Calu3 (cell line): ENCODE data around the gene MYD88. TPM values are rescaled to one million over a fixed set of nuclear protein-coding genes. Genes with fewer than 3 reads are reported as not detected.
A peak's percentile ranks its signal among the peaks of the same experiment; 100 is the strongest.

Experiments
- BruUV-seq: library from RNA; stranded (reverse); fragments of 400-500 nt; replicated peaks from 2 replicates; lab custom pipeline; 2021; lab: Mats Ljungman, UMichigan
- CTCF ChIA-PET: fragments of 300-600 bp; sonication (Branson Sonifier 250); formaldehyde crosslinking; loops from one replicate; lab custom pipeline; 2022; ENCODE audit warnings: antibody characterized with exemption; lab: Charles Lee
- DNase-seq: peaks from one replicate; pipeline ENCODE4 v3.0.0; 2022
- H3K27ac Mint-ChIP-seq: one replicate; pipeline ENCODE4 v1.8.0; 2022; ENCODE audit warnings: mixed read lengths; ENCODE audit not compliant: unreplicated experiment
- H3K27me3 Mint-ChIP-seq: one replicate; pipeline ENCODE4 v1.8.0; 2022; ENCODE audit warnings: mixed read lengths; ENCODE audit not compliant: unreplicated experiment
- H3K36me3 Mint-ChIP-seq: one replicate; pipeline ENCODE4 v1.8.0; 2022; ENCODE audit warnings: mild to moderate bottlenecking, moderate library complexity, mixed read lengths; ENCODE audit not compliant: insufficient read depth, unreplicated experiment
- H3K4me1 Mint-ChIP-seq: one replicate; pipeline ENCODE4 v1.8.0; 2022; ENCODE audit warnings: mild to moderate bottlenecking, low read depth, mixed read lengths; ENCODE audit not compliant: unreplicated experiment
- H3K4me3 Mint-ChIP-seq: one replicate; pipeline ENCODE4 v1.8.0; 2022; ENCODE audit warnings: mild to moderate bottlenecking, low read depth, moderate library complexity, mixed read lengths; ENCODE audit not compliant: unreplicated experiment
- H3K9me3 Mint-ChIP-seq: one replicate; pipeline ENCODE4 v1.8.0; 2022; ENCODE audit warnings: low read depth, mixed read lengths; ENCODE audit not compliant: unreplicated experiment
- intact Hi-C: fragments of 100-400 bp; cut with micrococcal nuclease; formaldehyde crosslinking; loops from one replicate; pipeline ENCODE4 v1.10.0; 2022; ENCODE audit not compliant: unreplicated experiment
- total RNA-seq: library from RNA; stranded (reverse); gene quantifications from 2 replicates; pipeline ENCODE4 v1.2.3, GENCODE V29; 2022
- TF ChIP-seq, protein P1 (sequence below): fragments of 200-600 bp; IDR thresholded peaks from one replicate; pipeline ENCODE4 v1.8.0; 2022; ENCODE audit warnings: antibody characterized with exemption; ENCODE audit not compliant: unreplicated experiment

The MYD88 gene
- total RNA-seq, 1 experiment from 2014 or later: 35.2 TPM

- H3K4me1 Mint-ChIP-seq: peaks cover 30% of the 10 kb centered on the region
- no peak for DNase-seq
- intact Hi-C loops: no loop called here
- CTCF ChIA-PET: interaction anchor here (0.6 to 1.8 kb wide), 2 partner anchors 13 to 103 kb away, joined by 4 to 17 read pairs; partner anchors contain the start of gene OXSR1
- no peaks in the 10 kb centered on the region for H3K9me3 Mint-ChIP-seq
- TF ChIP-seq, protein P1, sequence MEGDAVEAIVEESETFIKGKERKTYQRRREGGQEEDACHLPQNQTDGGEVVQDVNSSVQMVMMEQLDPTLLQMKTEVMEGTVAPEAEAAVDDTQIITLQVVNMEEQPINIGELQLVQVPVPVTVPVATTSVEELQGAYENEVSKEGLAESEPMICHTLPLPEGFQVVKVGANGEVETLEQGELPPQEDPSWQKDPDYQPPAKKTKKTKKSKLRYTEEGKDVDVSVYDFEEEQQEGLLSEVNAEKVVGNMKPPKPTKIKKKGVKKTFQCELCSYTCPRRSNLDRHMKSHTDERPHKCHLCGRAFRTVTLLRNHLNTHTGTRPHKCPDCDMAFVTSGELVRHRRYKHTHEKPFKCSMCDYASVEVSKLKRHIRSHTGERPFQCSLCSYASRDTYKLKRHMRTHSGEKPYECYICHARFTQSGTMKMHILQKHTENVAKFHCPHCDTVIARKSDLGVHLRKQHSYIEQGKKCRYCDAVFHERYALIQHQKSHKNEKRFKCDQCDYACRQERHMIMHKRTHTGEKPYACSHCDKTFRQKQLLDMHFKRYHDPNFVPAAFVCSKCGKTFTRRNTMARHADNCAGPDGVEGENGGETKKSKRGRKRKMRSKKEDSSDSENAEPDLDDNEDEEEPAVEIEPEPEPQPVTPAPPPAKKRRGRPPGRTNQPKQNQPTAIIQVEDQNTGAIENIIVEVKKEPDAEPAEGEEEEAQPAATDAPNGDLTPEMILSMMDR: no peak
- no TSS peak for BruUV-seq
- no peaks in the 10 kb centered on the region for H3K27me3 Mint-ChIP-seq
- peaks cover 11% of the 10 kb centered on the region for H3K36me3 Mint-ChIP-seq
- H3K4me3 Mint-ChIP-seq: no peak overlapping the region
- peak overlapping the region; percentile 83 for H3K27ac Mint-ChIP-seq
Observed at GRCh38 chr3:38152609-38153008, 14.1 kb downstream of the MYD88 start.

DNA sequence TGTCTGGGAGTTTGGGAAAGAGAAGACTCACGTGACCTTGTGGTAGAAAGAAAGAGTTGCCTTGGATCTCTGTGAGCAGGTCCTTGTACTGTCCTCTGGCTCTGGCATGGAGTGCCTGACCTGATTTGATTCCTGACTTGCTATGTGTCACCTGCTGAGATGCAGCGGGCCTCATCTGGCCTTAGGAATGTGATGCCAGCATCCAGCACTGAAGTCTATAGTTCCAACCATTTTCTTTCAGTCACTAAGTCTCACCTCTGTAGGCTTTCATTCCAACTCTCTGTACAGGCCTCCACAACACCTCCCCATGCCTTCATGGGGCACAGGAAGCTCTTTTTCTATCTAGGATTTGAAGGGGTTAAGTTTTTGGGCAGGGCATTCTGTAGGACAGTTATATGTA, 14.8 kb downstream of the MYD88 start:
- intact Hi-C loops: no loop called here
- CTCF ChIA-PET: interaction anchor here (0.9 to 2.4 kb wide), 2 partner anchors 10 to 12 kb away, joined by 4 to 10 read pairs; partner anchors contain the start of gene OXSR1

GRCh38 chr3:38154033-38154494, 15.6 kb downstream of the MYD88 start:
- TF ChIP-seq, protein P1: no peak
- H3K27me3 Mint-ChIP-seq: no peaks in the 10 kb centered on the region
- H3K36me3 Mint-ChIP-seq: peaks cover 11% of the 10 kb centered on the region
- H3K27ac Mint-ChIP-seq: peak overlapping the region; percentile 83
- peaks cover 30% of the 10 kb centered on the region for H3K4me1 Mint-ChIP-seq
- DNase-seq: peak; percentile 54
- CTCF ChIA-PET: interaction anchor here (0.9 to 2.4 kb wide), 2 partner anchors 9 to 11 kb away, joined by 4 to 10 read pairs; partner anchors contain the start of gene OXSR1
- H3K4me3 Mint-ChIP-seq: no peak overlapping the region
- no peaks in the 10 kb centered on the region for H3K9me3 Mint-ChIP-seq
- BruUV-seq: no TSS peak
- intact Hi-C loops: no loop called here

More for the DNA sequence above, 14.8 kb downstream of the MYD88 start:
- TF ChIP-seq, protein P1: no peak
- DNase-seq: no peak
- no peak overlapping the region for H3K4me3 Mint-ChIP-seq
- H3K36me3 Mint-ChIP-seq: peaks cover 11% of the 10 kb centered on the region
- peak overlapping the region; percentile 83 for H3K27ac Mint-ChIP-seq
- no peaks in the 10 kb centered on the region for H3K9me3 Mint-ChIP-seq
- H3K27me3 Mint-ChIP-seq: no peaks in the 10 kb centered on the region
- peaks cover 30% of the 10 kb centered on the region for H3K4me1 Mint-ChIP-seq
- BruUV-seq: no TSS peak

DNA sequence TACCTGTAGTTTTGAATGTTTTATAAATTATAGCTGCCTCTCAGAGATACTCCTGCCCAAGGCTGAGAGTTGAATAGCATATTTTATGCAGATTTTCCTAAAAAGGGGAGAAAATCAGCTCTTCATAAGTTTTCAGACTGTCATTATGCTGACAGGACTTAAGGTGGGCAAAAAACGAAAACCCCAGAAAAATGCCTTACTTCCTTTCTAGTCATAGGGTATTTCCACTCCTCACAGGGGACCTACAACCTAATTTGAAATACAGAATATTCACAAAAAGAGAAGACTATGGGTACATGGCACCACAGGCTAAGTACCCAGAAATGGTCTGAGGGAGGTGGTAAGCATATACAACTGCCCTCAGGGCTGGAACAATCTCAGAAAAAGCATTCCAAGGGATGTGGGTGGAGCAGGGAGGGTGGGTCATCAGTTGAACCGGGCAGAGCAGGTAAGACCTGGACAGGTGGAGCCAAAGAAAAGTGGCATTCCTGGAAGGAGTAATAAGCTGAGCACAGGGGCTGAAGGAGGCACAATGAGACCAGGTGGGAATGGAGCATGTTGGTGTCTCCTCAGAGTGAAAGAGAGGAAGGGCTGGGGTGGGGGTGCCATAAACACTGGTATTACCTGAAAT, 16.3 kb downstream of the MYD88 start:
- H3K27me3 Mint-ChIP-seq: no peaks in the 10 kb centered on the region
- intact Hi-C loops: no loop called here
- TF ChIP-seq, protein P1: no peak
- BruUV-seq: no TSS peak
- peak overlapping the region; percentile 83 for H3K27ac Mint-ChIP-seq
- H3K4me3 Mint-ChIP-seq: no peak overlapping the region
- CTCF ChIA-PET: interaction anchor here (2.4 kb wide), 1 partner anchor 10 kb away, joined by 10 read pairs; the partner anchor contains the start of gene OXSR1
- no peaks in the 10 kb centered on the region for H3K9me3 Mint-ChIP-seq
- peaks cover 11% of the 10 kb centered on the region for H3K36me3 Mint-ChIP-seq
- peaks cover 30% of the 10 kb centered on the region for H3K4me1 Mint-ChIP-seq
- DNase-seq: peak; percentile 57
